WTC11 (cell line): Measurements from ENCODE around the gene FLRT3. TPM values are rescaled to one million over a fixed set of nuclear protein-coding genes. Genes with fewer than 3 reads are reported as not detected.

Experiments
- ATAC-seq: fragments of 200-7000 bp; cut with Tn5 transposase; 2 replicates; pipeline ENCODE4 v1.10.0; 2021; ENCODE audit warnings: mild to moderate bottlenecking, moderate library complexity
- CTCF ChIA-PET: fragments of 300-600 bp; sonication (Branson Sonifier 250); formaldehyde crosslinking; loops from one replicate; lab custom pipeline; 2021; ENCODE audit warnings: antibody characterized with exemption; lab: Charles Lee
- POLR2A ChIA-PET: fragments of 350-600 bp; sonication (Branson Sonifier 250); formaldehyde crosslinking; loops from one replicate; lab custom pipeline; 2021; ENCODE audit warnings: antibody characterized with exemption; lab: Charles Lee
- DNase-seq: peaks from one replicate; pipeline ENCODE4 v3.0.0; 2021; ENCODE audit warnings: low spot score
- H3K27ac Mint-ChIP-seq: 2 replicates; pipeline ENCODE4 v1.8.0; 2021; ENCODE audit warnings: mixed read lengths
- H3K27me3 Mint-ChIP-seq: 2 replicates; pipeline ENCODE4 v1.8.0; 2021; ENCODE audit warnings: low read depth, mild to moderate bottlenecking, moderate library complexity, mixed read lengths
- H3K36me3 Mint-ChIP-seq: 2 replicates; pipeline ENCODE4 v1.8.0; 2021; ENCODE audit warnings: mixed read lengths
- H3K4me1 Mint-ChIP-seq: 2 replicates; pipeline ENCODE4 v1.8.0; 2022; ENCODE audit warnings: mixed read lengths
- H3K4me3 Mint-ChIP-seq: 2 replicates; pipeline ENCODE4 v1.8.0; 2021; ENCODE audit warnings: mild to moderate bottlenecking, moderate library complexity, mixed read lengths
- H3K9me3 Mint-ChIP-seq: 2 replicates; pipeline ENCODE4 v1.8.0; 2021; ENCODE audit warnings: mixed read lengths
- ATF3 ChIP-seq: sonication (generic); formaldehyde crosslinking; conservative IDR thresholded peaks from 2 replicates; pipeline ENCODE4 v1.8.1; 2022; ENCODE audit warnings: mild to moderate bottlenecking, missing genetic modification reagents
- CREM ChIP-seq: sonication (generic); formaldehyde crosslinking; IDR thresholded peaks from 2 replicates; pipeline ENCODE4 v1.8.1; 2022; ENCODE audit warnings: mild to moderate bottlenecking, missing genetic modification reagents, moderate library complexity
- ERG ChIP-seq: fragments of 250-450 bp; sonication (Bioruptor Pico); IDR thresholded peaks from 2 replicates; pipeline ENCODE4 v1.8.0; 2021; ENCODE audit warnings: mild to moderate bottlenecking
- FOXJ3 ChIP-seq: sonication (generic); formaldehyde crosslinking; IDR thresholded peaks from 2 replicates; pipeline ENCODE4 v1.9.0; 2021; ENCODE audit warnings: missing genetic modification reagents, mild to moderate bottlenecking, borderline replicate concordance
- FOXP4 ChIP-seq: sonication (generic); formaldehyde crosslinking; IDR thresholded peaks from 2 replicates; pipeline ENCODE4 v1.8.0; 2022; ENCODE audit warnings: mild to moderate bottlenecking, missing genetic modification reagents
- IRF1 ChIP-seq: sonication (generic); formaldehyde crosslinking; IDR thresholded peaks from 2 replicates; pipeline ENCODE4 v1.8.0; 2023; ENCODE audit warnings: missing genetic modification reagents
- IRF2 ChIP-seq: sonication (generic); formaldehyde crosslinking; IDR thresholded peaks from 2 replicates; pipeline ENCODE4 v1.8.0; 2022; ENCODE audit warnings: low read depth, missing genetic modification reagents, borderline replicate concordance
- JAZF1 ChIP-seq: fragments of 250-450 bp; sonication (Bioruptor Pico); IDR thresholded peaks from 2 replicates; pipeline ENCODE4 v1.9.0; 2021; ENCODE audit warnings: moderate library complexity, mild to moderate bottlenecking, inconsistent platforms
- KAT7 ChIP-seq: sonication (generic); formaldehyde crosslinking; IDR thresholded peaks from 2 replicates; pipeline ENCODE4 v1.8.1; 2023; ENCODE audit warnings: missing genetic modification reagents, mild to moderate bottlenecking, borderline replicate concordance
- MYBL2 ChIP-seq: sonication (generic); formaldehyde crosslinking; IDR thresholded peaks from 2 replicates; pipeline ENCODE4 v1.8.1; 2023; ENCODE audit warnings: mild to moderate bottlenecking, moderate library complexity, missing genetic modification reagents
- NFYB ChIP-seq: sonication (generic); formaldehyde crosslinking; conservative IDR thresholded peaks from 2 replicates; pipeline ENCODE4 v1.8.0; 2022; ENCODE audit warnings: low read depth, missing genetic modification reagents
- PRRX2 ChIP-seq: fragments of 250-450 bp; sonication (Bioruptor Pico); IDR thresholded peaks from 2 replicates; pipeline ENCODE4 v1.8.0; 2021; ENCODE audit warnings: mild to moderate bottlenecking
- RELA ChIP-seq: sonication (generic); formaldehyde crosslinking; IDR thresholded peaks from 2 replicates; pipeline ENCODE4 v1.8.1; 2022; ENCODE audit warnings: missing genetic modification reagents, mild to moderate bottlenecking, borderline replicate concordance
- SP1 ChIP-seq: sonication (generic); formaldehyde crosslinking; conservative IDR thresholded peaks from 2 replicates; pipeline ENCODE4 v1.8.1; 2022; ENCODE audit warnings: missing genetic modification reagents
- STAT6 ChIP-seq: sonication (generic); formaldehyde crosslinking; conservative IDR thresholded peaks from 2 replicates; pipeline ENCODE4 v1.8.1; 2023; ENCODE audit warnings: mild to moderate bottlenecking, low read depth, missing genetic modification reagents, moderate library complexity
- ZNF396 ChIP-seq: fragments of 250-450 bp; sonication (Bioruptor Pico); IDR thresholded peaks from 2 replicates; pipeline ENCODE4 v1.8.0; 2021; ENCODE audit warnings: mild to moderate bottlenecking, moderate library complexity, borderline replicate concordance
- ZNF425 ChIP-seq: fragments of 250-450 bp; sonication (Bioruptor Pico); conservative IDR thresholded peaks from 2 replicates; pipeline ENCODE4 v1.9.0; 2021; ENCODE audit warnings: mild to moderate bottlenecking
- ZNF671 ChIP-seq: fragments of 250-450 bp; sonication (Bioruptor Pico); IDR thresholded peaks from 2 replicates; pipeline ENCODE4 v1.8.0; 2021; ENCODE audit warnings: mild to moderate bottlenecking
- total RNA-seq: library from RNA; stranded (reverse); gene quantifications from 3 replicates; pipeline ENCODE4 v1.2.3, GENCODE V29; 2021

The FLRT3 gene
- total RNA-seq, 1 experiment from 2014 or later: 0.79 TPM

GRCh38 chr20:14334306-14334930 is 3.0 kb downstream of the FLRT3 start (continued):
- TF ChIP-seq ZNF425 (no peak), IRF2 (CRISPR knock-in tag) (no peak), MYBL2 (no peak)

GRCh38 chr20:14333721-14334120 is 3.7 kb downstream of the FLRT3 start:
- POLR2A ChIA-PET: no interaction called here
- Mint-ChIP-seq H3K27ac (no peak overlapping the region), H3K27me3 (peaks cover 45% of the 10 kb centered on the region), H3K9me3 (no peaks in the 10 kb centered on the region), H3K4me3 (no peak overlapping the region), H3K4me1 (peaks cover 41% of the 10 kb centered on the region), H3K36me3 (no peaks in the 10 kb centered on the region)
- CTCF ChIA-PET: interaction anchor here (0.9 kb wide), 1 partner anchor 424 kb away, joined by 3 read pairs; no protein-coding TSS in a partner anchor
- ATAC-seq (no peak), DNase-seq (no peak)
- no peak for TF ChIP-seq NFYB (CRISPR knock-in tag)
- TF ChIP-seq JAZF1 (CRISPR knock-in tag): no peak
- TF ChIP-seq CREM (CRISPR knock-in tag): no peak
- no peak for TF ChIP-seq IRF1 (CRISPR knock-in tag)
- no peak for TF ChIP-seq KAT7 (CRISPR knock-in tag)
- no peak for TF ChIP-seq MYBL2
- no peak for TF ChIP-seq ZNF396 (CRISPR knock-in tag)
- no peak for TF ChIP-seq FOXJ3 (CRISPR knock-in tag)
- TF ChIP-seq ATF3 (CRISPR knock-in tag): no peak
- TF ChIP-seq STAT6: no peak
- no peak for TF ChIP-seq RELA (CRISPR knock-in tag)
- no peak for TF ChIP-seq SP1

GRCh38 chr20:14332866-14333265 is 4.5 kb downstream of the FLRT3 start:
- H3K4me1 Mint-ChIP-seq: peaks cover 41% of the 10 kb centered on the region
- no peaks in the 10 kb centered on the region for H3K36me3 Mint-ChIP-seq
- no peak overlapping the region for H3K4me3 Mint-ChIP-seq
- no peak overlapping the region for H3K27ac Mint-ChIP-seq
- TF ChIP-seq FOXP4 (CRISPR knock-in tag) (no peak), ZNF671 (CRISPR knock-in tag) (no peak), ERG (no peak), PRRX2 (CRISPR knock-in tag) (no peak), CREM (CRISPR knock-in tag) (no peak)
- CTCF ChIA-PET: no interaction called here
- POLR2A ChIA-PET: no interaction called here
- DNase-seq (no peak), ATAC-seq (no peak)
- peaks cover 45% of the 10 kb centered on the region for H3K27me3 Mint-ChIP-seq
- H3K9me3 Mint-ChIP-seq: no peaks in the 10 kb centered on the region
